ENCODE results near the gene DHX16. TPM values are rescaled to one million over a fixed set of nuclear protein-coding genes. Genes with fewer than 3 reads are reported as not detected.

DHX16 gene
- total and polyA plus RNA-seq, 8 donors, result 18.3 to 67.0 (median 26.7) TPM

GRCh38 chr6:30647242-30648116 is 25.3 kb downstream of the DHX16 start:
- Histone ChIP-seq H3K9me3 (no peaks in the 10 kb centered on the region), H3K36me3 (peaks cover 14 to 63% (median 60%) of the 10 kb centered on the region in 4 donors), H3K27me3 (no peaks in the 10 kb centered on the region), H3K4me3 (peak overlapping the region; percentile 71 to 96 (median 92)), H3K27ac (peak overlapping the region; percentile 92 to 98 (median 97)), H3K4me1 (peaks cover 11 to 30% (median 26%) of the 10 kb centered on the region in 4 donors)
- intact Hi-C loops (cut with DNase I; ENCODE audit: low total_unique reads), result no loop called here
- 0 to 1% (median 0%) methylated on average over 11 to 78 of the region's 78 CpGs for WGBS, 5 donors
- TF ChIP-seq EP300 (IDR thresholded peaks at IDR 0.05) (no peak), POLR2AphosphoS5 (IDR thresholded peaks at IDR 0.05) (peak in 2 of 3 donors; percentile 32)
- DNase-seq, result peak; percentile 80 to 90

GRCh38 chr6:30646450-30647241 is 26.2 kb downstream of the DHX16 start, which contains the start of gene C6orf136:
C6orf136 (plus strand) TSS chr6:30647133; CDS start chr6:30647232, 99 bp downstream.
- peaks cover 5 to 63% (median 60%) of the 10 kb centered on the region in 4 donors for H3K36me3 ChIP-seq
- peaks cover 11 to 30% (median 26%) of the 10 kb centered on the region in 4 donors for H3K4me1 ChIP-seq
- TF ChIP-seq POLR2AphosphoS5 (IDR thresholded peaks at IDR 0.05) (peak in 2 of 3 donors; percentile 45 to 69), CTCF (IDR thresholded peaks at IDR 0.05) (no peak), POLR2A (IDR thresholded peaks at IDR 0.05) (no peak), EP300 (IDR thresholded peaks at IDR 0.05) (no peak)
- no peaks in the 10 kb centered on the region for H3K27me3 ChIP-seq
- peak; percentile 95 to 98 for DNase-seq
- intact Hi-C loops (cut with DNase I; ENCODE audit: low total_unique reads), result no loop called here
- 5 to 12% (median 8%) methylated on average over 32 to 37 of the region's 37 CpGs for WGBS, 5 donors
- H3K27ac ChIP-seq, result peak within 1 kb of the TSS; percentile 92 to 98 (median 97)
- peak within 1 kb of the TSS; percentile 71 to 96 (median 92) for H3K4me3 ChIP-seq
- H3K9me3 ChIP-seq, result no peaks in the 10 kb centered on the region

- no peak for DNase-seq
- WGBS, 5 donors, result 58 to 77% (median 68%) methylated on average over 1 of the region's 1 CpG
- no peaks in the 10 kb centered on the region for H3K27me3 ChIP-seq
- no peaks in the 10 kb centered on the region for H3K9me3 ChIP-seq
- TF ChIP-seq POLR2AphosphoS5 (IDR thresholded peaks at IDR 0.05), result no peak
- TF ChIP-seq POLR2A (IDR thresholded peaks at IDR 0.05), result no peak
- no peak for TF ChIP-seq CTCF (IDR thresholded peaks at IDR 0.05)
- no peak for TF ChIP-seq EP300 (IDR thresholded peaks at IDR 0.05)
- peak overlapping the region in 3 of 5 donors; percentile 93 to 98 (median 97) for H3K27ac ChIP-seq
- peak overlapping the region in 2 of 4 donors; percentile 93 to 96 for H3K4me3 ChIP-seq
- peaks cover 11 to 30% (median 26%) of the 10 kb centered on the region in 4 donors for H3K4me1 ChIP-seq
- intact Hi-C loops (cut with DNase I; ENCODE audit: low total_unique reads), result no loop called here
- peaks cover 0 to 63% (median 60%) of the 10 kb centered on the region in 4 donors for H3K36me3 ChIP-seq
Measured at GRCh38 chr6:30645989-30646388, 26.8 kb downstream of the DHX16 start.

- TF ChIP-seq POLR2A (IDR thresholded peaks at IDR 0.05) (no peak), CTCF (IDR thresholded peaks at IDR 0.05) (no peak), EP300 (IDR thresholded peaks at IDR 0.05) (no peak), POLR2AphosphoS5 (IDR thresholded peaks at IDR 0.05) (no peak)
- whole genome bisulfite sequencing, 5 donors, result 69 to 75% (median 70%) methylated on average over 5 of the region's 5 CpGs
- Histone ChIP-seq H3K9me3 (no peaks in the 10 kb centered on the region), H3K36me3 (peaks cover 0 to 68% (median 60%) of the 10 kb centered on the region in 4 donors), H3K4me1 (peaks cover 11 to 30% (median 26%) of the 10 kb centered on the region in 4 donors), H3K27ac (no peak overlapping the region), H3K27me3 (no peaks in the 10 kb centered on the region), H3K4me3 (no peak overlapping the region)
- DNase-seq, result no peak
- intact Hi-C loops (cut with DNase I; ENCODE audit: low total_unique reads), result no loop called here
Measured at GRCh38 chr6:30644769-30645168, 28.0 kb downstream of the DHX16 start.

Data from stomach (tissue), 9 donors.